Left ventricle myocardium inferior (tissue), 1 donor: ENCODE data around the gene LIMD2. TPM values are rescaled to one million over a fixed set of nuclear protein-coding genes. Genes with fewer than 3 reads are reported as not detected.

Experiments used
- DNase-seq: peaks from one replicate; pipeline ENCODE4 v3.0.0-alpha.2; 2020
- H3K27ac ChIP-seq: fragments of 200-600 bp; replicated peaks from 2 replicates; pipeline ENCODE4 v1.8.0; 2021
- H3K27me3 ChIP-seq: fragments of 200-600 bp; 2 replicates; pipeline ENCODE4 v1.8.0; 2021; ENCODE audit warnings: low read depth
- H3K36me3 ChIP-seq: fragments of 200-600 bp; 2 replicates; pipeline ENCODE4 v1.8.0; 2021
- H3K4me1 ChIP-seq: fragments of 200-600 bp; 2 replicates; pipeline ENCODE4 v1.8.0; 2021
- H3K4me3 ChIP-seq: fragments of 200-600 bp; 2 replicates; pipeline ENCODE4 v1.8.0; 2021; ENCODE audit warnings: mild to moderate bottlenecking, moderate library complexity
- H3K9me3 ChIP-seq: fragments of 200-600 bp; replicated peaks from 2 replicates; pipeline ENCODE4 v1.8.0; 2021
- CTCF ChIP-seq: fragments of 200-600 bp; IDR thresholded peaks from 2 replicates; pipeline ENCODE4 v1.8.0; 2021; ENCODE audit warnings: antibody characterized with exemption, mild to moderate bottlenecking, borderline replicate concordance
- intact Hi-C: fragments of 100-400 bp; cut with micrococcal nuclease; formaldehyde crosslinking; loops from one replicate; pipeline ENCODE4 v1.11.0; 2022
- total RNA-seq: library from RNA; stranded (reverse); fragmentation: NEBNext Ultra II Directional; extraction: Animal tissue kit (Norgen Biotek cat#: 25700); gene quantifications from one replicate; pipeline ENCODE4 v1.2.1, GENCODE V29; 2021
- donor health status: DM: no; HTN: yes; CAD: no; lungs with severe emphysema.

The LIMD2 gene
- total RNA-seq, 1 donor from 2014 or later: 2.7 TPM

GRCh38 chr17:63703556-63704258, 3.8 kb upstream of the LIMD2 start:
- intact Hi-C loops: no loop called here

GRCh38 chr17:63703029-63703428, 3.1 kb upstream of the LIMD2 start:
- Histone ChIP-seq H3K9me3 (no peaks in the 10 kb centered on the region), H3K4me3 (no peak overlapping the region)
- intact Hi-C loops: no loop called here

More at GRCh38 chr17:63703556-63704258, 3.8 kb upstream of the LIMD2 start:
- H3K27me3 ChIP-seq: no peaks in the 10 kb centered on the region
- H3K36me3 ChIP-seq: peaks cover 49% of the 10 kb centered on the region
- no peak overlapping the region for H3K4me3 ChIP-seq
- no peak for DNase-seq
- H3K9me3 ChIP-seq: no peaks in the 10 kb centered on the region
- no peak for TF ChIP-seq CTCF
- no peak overlapping the region for H3K27ac ChIP-seq
- H3K4me1 ChIP-seq: peaks cover 24% of the 10 kb centered on the region

GRCh38 chr17:63702721-63703015, 2.7 kb upstream of the LIMD2 start:
- H3K36me3 ChIP-seq: peaks cover 41% of the 10 kb centered on the region
- no peak overlapping the region for H3K27ac ChIP-seq
- intact Hi-C loops: no loop called here

More at GRCh38 chr17:63703029-63703428, 3.1 kb upstream of the LIMD2 start:
- Histone ChIP-seq H3K27me3 (no peaks in the 10 kb centered on the region), H3K36me3 (peaks cover 43% of the 10 kb centered on the region), H3K27ac (no peak overlapping the region), H3K4me1 (peaks cover 30% of the 10 kb centered on the region)
- no peak for TF ChIP-seq CTCF
- no peak for DNase-seq

GRCh38 chr17:63701868-63702720, 2.2 kb upstream of the LIMD2 start:
- peak overlapping the region; percentile 74 for H3K4me3 ChIP-seq
- H3K27ac ChIP-seq: peak overlapping the region; percentile 82
- H3K4me1 ChIP-seq: peaks cover 40% of the 10 kb centered on the region

More at GRCh38 chr17:63702721-63703015, 2.7 kb upstream of the LIMD2 start:
- no peak overlapping the region for H3K4me3 ChIP-seq
- H3K27me3 ChIP-seq: no peaks in the 10 kb centered on the region
- DNase-seq: no peak
- H3K9me3 ChIP-seq: no peaks in the 10 kb centered on the region
- peaks cover 34% of the 10 kb centered on the region for H3K4me1 ChIP-seq
- TF ChIP-seq CTCF: no peak

GRCh38 chr17:63701456-63701820, 1.5 kb upstream of the LIMD2 start:
- Histone ChIP-seq H3K27ac (peak overlapping the region; percentile 82), H3K9me3 (no peaks in the 10 kb centered on the region), H3K4me3 (peak overlapping the region; percentile 74), H3K4me1 (peaks cover 41% of the 10 kb centered on the region), H3K36me3 (peaks cover 32% of the 10 kb centered on the region), H3K27me3 (no peaks in the 10 kb centered on the region)
- no peak for DNase-seq
- intact Hi-C loops: no loop called here
- TF ChIP-seq CTCF: no peak

More at GRCh38 chr17:63701868-63702720, 2.2 kb upstream of the LIMD2 start:
- peaks cover 37% of the 10 kb centered on the region for H3K36me3 ChIP-seq
- no peak for TF ChIP-seq CTCF
- no peaks in the 10 kb centered on the region for H3K9me3 ChIP-seq
- no peaks in the 10 kb centered on the region for H3K27me3 ChIP-seq
- intact Hi-C loops: no loop called here
- DNase-seq: peak; percentile 35
